Chondrocyte (in vitro differentiated cells): ENCODE measurements around the gene HSFX4. TPM values are rescaled to one million over a fixed set of nuclear protein-coding genes. Genes with fewer than 3 reads are reported as not detected.
A peak's percentile ranks its signal among the peaks of the same experiment; 100 is the strongest.
"Not testable (repeated sequence)": the region's sequence is repeated elsewhere in the genome, so short reads cannot be mapped to it uniquely, and the experiment has no call there.

ENCODE experiments used
- DNase-seq: peaks from one replicate; pipeline ENCODE4 v3.0.0; 2021; ENCODE audit warnings: mixed read lengths, low spot score
- H3K27ac Mint-ChIP-seq: one replicate; pipeline ENCODE4 v1.8.0; 2021; ENCODE audit warnings: mild to moderate bottlenecking, moderate library complexity, mixed read lengths; ENCODE audit not compliant: unreplicated experiment
- H3K27me3 Mint-ChIP-seq: 2 replicates; pipeline ENCODE4 v1.8.0; 2021; ENCODE audit warnings: low read depth, mixed read lengths
- H3K36me3 Mint-ChIP-seq: 2 replicates; pipeline ENCODE4 v1.8.0; 2021; ENCODE audit warnings: low read depth, mixed read lengths
- H3K4me1 Mint-ChIP-seq: 2 replicates; pipeline ENCODE4 v1.8.0; 2021; ENCODE audit warnings: low read depth, mild to moderate bottlenecking, mixed read lengths
- H3K4me3 Mint-ChIP-seq: one replicate; pipeline ENCODE4 v1.8.0; 2021; ENCODE audit warnings: mild to moderate bottlenecking, moderate library complexity, mixed read lengths; ENCODE audit not compliant: unreplicated experiment
- H3K9me3 Mint-ChIP-seq: 2 replicates; pipeline ENCODE4 v1.8.0; 2021; ENCODE audit warnings: low read depth, mixed read lengths
- total RNA-seq: library from RNA; stranded (reverse); gene quantifications from 3 replicates; pipeline ENCODE4 v1.2.1, GENCODE V29; 2021
- TF ChIP-seq, protein P1 (sequence below): fragments of 200-600 bp; sonication (generic); IDR thresholded peaks from 2 replicates; pipeline ENCODE4 v1.5.0; 2021; ENCODE audit warnings: antibody characterized with exemption, mild to moderate bottlenecking, moderate library complexity

The HSFX4 gene
- total RNA-seq, 1 donor from 2014 or later: not detected

DNA sequence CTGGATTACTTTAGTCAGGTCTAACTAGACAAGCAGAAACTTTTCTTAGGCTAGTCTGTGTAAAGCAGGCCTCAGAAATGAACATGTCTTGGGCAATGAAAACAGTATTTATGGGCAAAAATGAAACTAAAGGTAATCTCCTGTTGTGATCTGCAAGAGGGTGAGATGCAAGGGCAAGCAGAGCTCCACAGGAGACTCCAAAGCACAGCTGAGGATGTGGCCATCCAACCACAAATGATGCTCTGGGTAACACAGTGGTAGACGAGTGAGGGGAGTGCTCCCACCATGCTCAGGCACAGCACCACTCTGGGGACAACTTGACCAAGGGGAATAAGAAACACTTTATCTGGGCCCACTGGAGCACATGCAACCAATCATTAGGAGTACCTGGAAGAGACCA is 738 bp upstream of the HSFX4 start:
- H3K36me3 Mint-ChIP-seq, H3K4me3 Mint-ChIP-seq, H3K4me1 Mint-ChIP-seq, DNase-seq, H3K27ac Mint-ChIP-seq, H3K27me3 Mint-ChIP-seq, H3K9me3 Mint-ChIP-seq: not testable (repeated sequence)

DNA sequence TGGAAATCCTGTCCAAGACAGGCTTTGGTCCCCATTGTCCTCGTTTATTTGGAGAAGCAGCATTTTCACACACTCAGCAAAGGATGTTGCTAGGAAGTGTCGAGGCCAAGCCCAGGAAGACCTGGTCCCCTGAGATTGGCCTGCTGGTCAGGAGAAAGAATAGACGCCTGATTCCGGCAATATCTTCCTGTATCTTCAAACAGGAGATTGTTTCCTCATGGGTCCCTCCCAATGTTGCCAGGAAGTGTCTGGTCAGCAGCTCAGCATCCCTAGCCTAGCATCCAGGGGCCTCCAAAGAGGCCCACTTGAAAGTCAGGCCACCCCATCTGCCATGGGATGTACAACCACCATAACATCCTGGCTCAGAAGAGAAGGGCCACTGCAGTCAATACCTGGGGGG is 2.0 kb downstream of the HSFX4 start:
- H3K27ac Mint-ChIP-seq, H3K4me1 Mint-ChIP-seq, H3K36me3 Mint-ChIP-seq, H3K4me3 Mint-ChIP-seq, H3K9me3 Mint-ChIP-seq, H3K27me3 Mint-ChIP-seq, DNase-seq: not testable (repeated sequence)

DNA sequence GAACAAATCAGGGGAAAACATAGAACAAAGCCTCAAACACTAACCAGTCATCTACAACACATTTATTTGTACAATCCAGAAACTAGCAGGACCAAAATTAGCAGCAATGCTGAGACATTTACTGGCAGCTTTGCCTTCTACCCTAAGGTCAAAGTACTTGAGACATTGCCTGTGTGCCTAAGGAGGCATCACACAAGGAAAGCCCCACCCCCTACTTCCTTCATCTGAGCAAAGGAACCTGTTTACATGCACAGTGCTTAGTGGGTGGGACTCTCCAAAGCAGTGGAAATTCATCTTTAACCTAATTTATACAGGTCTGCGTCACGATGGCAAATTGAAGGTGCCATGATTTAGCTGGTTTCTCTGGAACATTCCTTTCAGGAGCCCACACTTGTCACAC is 2.8 kb downstream of the HSFX4 start:
- not testable (repeated sequence) for H3K27ac Mint-ChIP-seq, DNase-seq, H3K4me3 Mint-ChIP-seq, H3K9me3 Mint-ChIP-seq, H3K36me3 Mint-ChIP-seq, H3K27me3 Mint-ChIP-seq, H3K4me1 Mint-ChIP-seq

DNA sequence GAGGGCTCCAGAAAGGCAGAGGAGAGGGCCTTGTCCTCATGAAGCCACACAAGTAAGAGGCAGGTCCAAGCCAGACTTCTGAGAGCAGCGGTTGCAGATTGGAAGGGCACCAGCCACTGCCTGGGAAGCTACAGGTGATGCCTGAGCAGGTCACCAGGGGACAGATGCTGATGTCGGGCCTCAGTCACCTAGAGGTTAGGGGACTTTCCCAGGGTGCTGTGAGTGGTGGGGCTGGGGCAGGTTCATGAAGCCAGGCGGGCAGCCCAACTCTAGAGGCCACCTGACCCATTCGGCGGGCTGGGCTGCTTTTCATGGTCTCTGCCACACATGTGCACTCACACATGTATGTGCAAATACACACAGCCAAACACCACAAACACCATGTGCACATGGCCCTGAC is 3.6 kb downstream of the HSFX4 start:
- DNase-seq, H3K27ac Mint-ChIP-seq, H3K9me3 Mint-ChIP-seq, H3K27me3 Mint-ChIP-seq, H3K4me3 Mint-ChIP-seq, H3K4me1 Mint-ChIP-seq, H3K36me3 Mint-ChIP-seq: not testable (repeated sequence)

- not testable (repeated sequence) for H3K27ac Mint-ChIP-seq, H3K27me3 Mint-ChIP-seq, H3K36me3 Mint-ChIP-seq, H3K4me3 Mint-ChIP-seq, H3K4me1 Mint-ChIP-seq, H3K9me3 Mint-ChIP-seq, DNase-seq
These were observed 4.2 kb downstream of the HSFX4 start for GRCh38 chrX:149933547-149933946.

DNA sequence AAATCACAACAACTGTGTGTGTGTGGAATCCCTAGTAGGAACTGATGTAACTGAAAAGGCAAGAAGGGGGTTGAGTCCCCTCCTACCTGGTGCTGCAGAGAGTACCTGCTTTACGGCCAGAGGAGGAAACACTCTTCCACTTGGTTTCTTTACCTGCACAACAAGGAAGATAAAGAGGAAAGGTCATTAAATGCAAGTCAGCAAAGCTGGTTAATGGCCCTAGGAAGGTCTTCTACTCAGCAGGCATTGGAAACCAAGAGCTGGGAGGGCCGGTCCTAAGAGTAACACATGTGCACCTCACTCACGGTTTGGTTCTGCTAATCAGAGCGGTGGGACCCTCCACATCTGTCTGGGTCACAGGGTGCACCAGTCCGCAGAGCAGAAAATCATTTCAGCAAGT is 8.0 kb downstream of the HSFX4 start:
- DNase-seq, H3K9me3 Mint-ChIP-seq, H3K36me3 Mint-ChIP-seq, H3K4me1 Mint-ChIP-seq, H3K27me3 Mint-ChIP-seq: not testable (repeated sequence)
- peak overlapping the region; percentile 72 for H3K4me3 Mint-ChIP-seq
- peak overlapping the region; percentile 99 for H3K27ac Mint-ChIP-seq

DNA sequence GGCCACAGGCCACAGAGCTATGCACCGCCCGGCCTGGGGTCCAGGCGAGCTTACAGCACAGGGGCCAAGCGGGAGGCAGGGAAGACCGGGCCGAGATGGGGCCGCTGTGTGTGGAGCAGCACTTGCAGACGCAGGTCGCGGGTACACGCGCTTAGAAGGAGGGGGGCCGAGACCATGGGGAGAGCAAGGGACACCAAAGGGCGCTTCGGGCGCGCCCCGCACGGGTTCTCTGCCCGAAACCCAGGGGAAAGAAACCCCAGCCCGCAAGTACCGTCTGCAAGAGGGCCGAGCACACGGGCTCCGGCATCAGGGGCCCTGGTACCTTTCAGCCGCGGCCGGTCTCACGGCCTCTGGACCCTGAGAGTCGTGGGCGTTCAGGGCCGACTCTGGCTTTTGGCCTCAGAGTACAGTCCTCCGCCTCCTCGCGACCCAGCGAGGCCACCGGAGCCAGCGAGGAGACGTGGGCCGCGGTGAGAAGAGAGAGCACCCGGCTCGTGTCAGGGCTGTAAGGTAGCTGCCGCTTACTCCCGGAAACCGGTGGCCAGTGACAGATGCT is 8.6 kb downstream of the HSFX4 start:
- Mint-ChIP-seq H3K4me3 (peak overlapping the region; percentile 72), H3K36me3 (no peaks in the 10 kb centered on the region), H3K27ac (peak overlapping the region; percentile 99), H3K9me3 (no peaks in the 10 kb centered on the region), H3K27me3 (no peaks in the 10 kb centered on the region), H3K4me1 (peaks cover 9% of the 10 kb centered on the region)
- TF ChIP-seq, protein P1, sequence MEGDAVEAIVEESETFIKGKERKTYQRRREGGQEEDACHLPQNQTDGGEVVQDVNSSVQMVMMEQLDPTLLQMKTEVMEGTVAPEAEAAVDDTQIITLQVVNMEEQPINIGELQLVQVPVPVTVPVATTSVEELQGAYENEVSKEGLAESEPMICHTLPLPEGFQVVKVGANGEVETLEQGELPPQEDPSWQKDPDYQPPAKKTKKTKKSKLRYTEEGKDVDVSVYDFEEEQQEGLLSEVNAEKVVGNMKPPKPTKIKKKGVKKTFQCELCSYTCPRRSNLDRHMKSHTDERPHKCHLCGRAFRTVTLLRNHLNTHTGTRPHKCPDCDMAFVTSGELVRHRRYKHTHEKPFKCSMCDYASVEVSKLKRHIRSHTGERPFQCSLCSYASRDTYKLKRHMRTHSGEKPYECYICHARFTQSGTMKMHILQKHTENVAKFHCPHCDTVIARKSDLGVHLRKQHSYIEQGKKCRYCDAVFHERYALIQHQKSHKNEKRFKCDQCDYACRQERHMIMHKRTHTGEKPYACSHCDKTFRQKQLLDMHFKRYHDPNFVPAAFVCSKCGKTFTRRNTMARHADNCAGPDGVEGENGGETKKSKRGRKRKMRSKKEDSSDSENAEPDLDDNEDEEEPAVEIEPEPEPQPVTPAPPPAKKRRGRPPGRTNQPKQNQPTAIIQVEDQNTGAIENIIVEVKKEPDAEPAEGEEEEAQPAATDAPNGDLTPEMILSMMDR: no peak
- DNase-seq: peak; percentile 95

- H3K4me3 Mint-ChIP-seq: peak within 1 kb of the TSS; percentile 72
- DNase-seq: peak; percentile 96
- TF ChIP-seq, protein P1: peak; percentile 77
- no peaks in the 10 kb centered on the region for H3K36me3 Mint-ChIP-seq
- peak within 1 kb of the TSS; percentile 99 for H3K27ac Mint-ChIP-seq
- no peaks in the 10 kb centered on the region for H3K9me3 Mint-ChIP-seq
- peaks cover 9% of the 10 kb centered on the region for H3K4me1 Mint-ChIP-seq
- H3K27me3 Mint-ChIP-seq: no peaks in the 10 kb centered on the region
These were observed 9.1 kb downstream of the HSFX4 start, which contains the start of gene EOLA2 for GRCh38 chrX:149938427-149938880. EOLA2 (minus strand) TSS chrX:149938491; CDS start chrX:149933874, 4,617 bp downstream.
